ENCODE measurements around the gene PFKL. TPM values are rescaled to one million over a fixed set of nuclear protein-coding genes. Genes with fewer than 3 reads are reported as not detected.

PFKL gene
- total and polyA plus RNA-seq, 2 of the 8 experiments (the other 6 are each of a cell fraction or from before 2014, with no cell fraction given), result 80.2 to 82.3 TPM

DNA sequence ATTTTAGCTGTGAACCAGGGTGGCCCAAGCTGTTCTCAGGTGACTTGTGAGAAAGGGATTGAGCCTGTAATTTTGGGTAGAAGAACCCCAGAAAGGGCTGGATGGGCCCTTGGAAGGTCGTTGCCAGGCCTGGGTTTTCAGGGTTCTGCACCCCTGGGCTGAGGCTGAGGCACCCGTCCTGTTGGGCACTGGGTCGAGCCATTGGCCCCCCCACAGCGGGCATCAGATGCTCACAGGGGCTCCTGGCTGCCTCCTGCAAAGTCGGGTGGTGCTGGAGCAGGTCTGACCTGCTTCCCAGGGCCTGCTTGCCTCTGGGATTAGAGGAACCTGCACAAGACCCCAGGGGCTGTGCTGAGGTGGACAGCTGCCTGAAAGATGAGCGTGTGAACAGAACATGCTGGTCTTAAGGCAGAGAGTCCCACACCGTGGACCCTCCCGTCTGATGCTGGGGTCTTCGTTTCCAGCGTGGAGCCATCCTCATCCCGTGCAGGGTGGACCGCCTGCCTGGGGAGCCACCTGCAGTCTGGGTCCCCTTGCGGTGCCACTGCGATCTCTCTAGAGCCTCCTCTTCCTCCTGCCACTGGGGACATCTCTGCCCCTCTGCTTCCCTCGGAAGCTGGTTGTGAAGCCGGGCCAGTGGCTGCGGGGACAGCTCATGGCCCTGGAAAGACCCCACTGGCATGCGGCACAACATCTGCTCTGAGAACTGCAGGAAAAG is 51.8 kb downstream of the PFKL start (continued):
- TF ChIP-seq GTF2F1 (IDR thresholded peaks at IDR 0.05; ENCODE audit: borderline replicate concordance, low read depth, low read length) (no peak), RBBP5 (IDR thresholded peaks at IDR 0.05; ENCODE audit: borderline replicate concordance, low read depth, low read length) (no peak), EGR1 (IDR thresholded peaks at IDR 0.05; ENCODE audit: borderline replicate concordance, low read depth, low read length) (no peak)
- TF ChIP-seq, protein P1, sequence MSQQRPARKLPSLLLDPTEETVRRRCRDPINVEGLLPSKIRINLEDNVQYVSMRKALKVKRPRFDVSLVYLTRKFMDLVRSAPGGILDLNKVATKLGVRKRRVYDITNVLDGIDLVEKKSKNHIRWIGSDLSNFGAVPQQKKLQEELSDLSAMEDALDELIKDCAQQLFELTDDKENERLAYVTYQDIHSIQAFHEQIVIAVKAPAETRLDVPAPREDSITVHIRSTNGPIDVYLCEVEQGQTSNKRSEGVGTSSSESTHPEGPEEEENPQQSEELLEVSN (IDR thresholded peaks at IDR 0.05), result no peak
- TF ChIP-seq, protein P2, sequence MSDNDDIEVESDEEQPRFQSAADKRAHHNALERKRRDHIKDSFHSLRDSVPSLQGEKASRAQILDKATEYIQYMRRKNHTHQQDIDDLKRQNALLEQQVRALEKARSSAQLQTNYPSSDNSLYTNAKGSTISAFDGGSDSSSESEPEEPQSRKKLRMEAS (IDR thresholded peaks at IDR 0.05), result no peak

All from H1 (cell line).